Neuronal stem cell (in vitro differentiated cells): ENCODE results near the gene PTPRM.
A peak's percentile ranks its signal among the peaks of the same experiment; 100 is the strongest.

Experiments used
- DNase-seq: peaks from one replicate; pipeline ENCODE4 v3.0.0-alpha.2; 2013; ENCODE audit warnings: low spot score
- H2AFZ ChIP-seq: one replicate; pipeline ENCODE4 v1.6.1; 2013; ENCODE audit warnings: mild to moderate bottlenecking, low read length, inconsistent platforms
- H2AK5ac ChIP-seq: 2 replicates; pipeline ENCODE4 v1.6.1; 2013; ENCODE audit warnings: low read depth, mild to moderate bottlenecking, inconsistent platforms, low read length, moderate library complexity, mixed read lengths
- H2BK120ac ChIP-seq: 2 replicates; pipeline ENCODE4 v1.6.1; 2013; ENCODE audit warnings: low read depth, mild to moderate bottlenecking, inconsistent platforms, low read length, moderate library complexity, mixed read lengths
- H2BK12ac ChIP-seq: one replicate; pipeline ENCODE4 v1.6.1; 2013; ENCODE audit warnings: low read length, inconsistent platforms
- H2BK15ac ChIP-seq: 2 replicates; pipeline ENCODE4 v1.6.1; 2013; ENCODE audit warnings: mild to moderate bottlenecking, low read length, inconsistent platforms, mixed read lengths
- H2BK5ac ChIP-seq: one replicate; pipeline ENCODE4 v1.6.1; 2013; ENCODE audit warnings: inconsistent platforms, mild to moderate bottlenecking, low read length, moderate library complexity
- H3K14ac ChIP-seq: one replicate; pipeline ENCODE4 v1.6.1; 2013; ENCODE audit warnings: low read length, inconsistent platforms
- H3K18ac ChIP-seq: 2 replicates; pipeline ENCODE4 v1.6.1; 2013; ENCODE audit warnings: low read length, inconsistent platforms
- H3K23ac ChIP-seq: 2 replicates; pipeline ENCODE4 v1.6.1; 2013; ENCODE audit warnings: low read depth, mild to moderate bottlenecking, mixed read lengths, low read length, inconsistent platforms; ENCODE audit not compliant: poor library complexity
- H3K27ac ChIP-seq: replicated peaks from 3 replicates; pipeline ENCODE4 v1.5.1; 2013; ENCODE audit warnings: low read length, inconsistent platforms
- H3K27me3 ChIP-seq, 3 experiments: 2 replicates each; pipeline ENCODE4 v1.6.1; 2013; ENCODE audit warnings: low read length in 3 of 3, mild to moderate bottlenecking in 2 of 3, inconsistent platforms in 1 of 3, low read depth in 1 of 3, mixed read lengths in 1 of 3, moderate library complexity in 1 of 3; ENCODE audit not compliant: control insufficient read depth in 3 of 3, insufficient read depth in 3 of 3
- H3K36me3 ChIP-seq, 2 donors: replicated peaks in 1 of 2; 2 replicates each; pipeline ENCODE4 v1.6.1; 2013; ENCODE audit warnings: low read length in 2 of 2; ENCODE audit not compliant: control insufficient read depth in 2 of 2, insufficient read depth in 2 of 2
- H3K4ac ChIP-seq: 2 replicates; pipeline ENCODE4 v1.6.1; 2013; ENCODE audit warnings: inconsistent platforms, mild to moderate bottlenecking, low read length, moderate library complexity
- H3K4me1 ChIP-seq, 2 donors: 1 replicate in 1 of 2; 2 replicates in 1 of 2; pipeline ENCODE4 v1.6.1; 2013; ENCODE audit warnings: low read length in 2 of 2, low read depth in 1 of 2; ENCODE audit not compliant: control insufficient read depth in 2 of 2, insufficient read depth in 1 of 2
- H3K4me2 ChIP-seq: one replicate; pipeline ENCODE4 v1.6.1; 2013; ENCODE audit warnings: mild to moderate bottlenecking, low read length, inconsistent platforms; ENCODE audit not compliant: insufficient read depth, poor library complexity, severe bottlenecking
- H3K4me3 ChIP-seq, 2 donors: 2 replicates each; pipeline ENCODE4 v1.5.1; 2013; ENCODE audit warnings: low read length in 2 of 2, mild to moderate bottlenecking in 2 of 2, inconsistent platforms in 1 of 2, moderate library complexity in 1 of 2
- H3K79me1 ChIP-seq: one replicate; pipeline ENCODE4 v1.6.1; 2013; ENCODE audit warnings: low read depth, mild to moderate bottlenecking, inconsistent platforms, low read length, moderate library complexity
- H3K9ac ChIP-seq: one replicate; pipeline ENCODE4 v1.6.1; 2013; ENCODE audit warnings: mild to moderate bottlenecking, low read depth, low read length, inconsistent platforms; ENCODE audit not compliant: poor library complexity
- H3K9me3 ChIP-seq, 2 donors: replicated peaks in 1 of 2; 2 replicates each; pipeline versions ENCODE3 to v1.6.1; 2013; ENCODE audit warnings: low read length in 2 of 2, mild to moderate bottlenecking in 2 of 2, inconsistent platforms in 1 of 2, low read depth in 1 of 2, mixed read lengths in 1 of 2, moderate library complexity in 1 of 2; ENCODE audit not compliant: control insufficient read depth in 2 of 2, insufficient read depth in 1 of 2
- H4K8ac ChIP-seq: one replicate; pipeline ENCODE4 v1.6.1; 2013; ENCODE audit warnings: low read depth, mild to moderate bottlenecking, inconsistent platforms, low read length, moderate library complexity
- H4K91ac ChIP-seq: one replicate; pipeline ENCODE4 v1.6.1; 2013; ENCODE audit warnings: low read length, low read depth, mild to moderate bottlenecking, inconsistent platforms; ENCODE audit not compliant: poor library complexity
- WGBS, 2 donors: extraction: QIAGEN DNeasy Blood & Tissue Kit; methylation state at CpG; one replicate each; pipeline ENCODE4 v1.1.7; 2013; ENCODE audit warnings: missing lambda C conversion rate in 2 of 2, mixed read lengths in 1 of 2; ENCODE audit not compliant: insufficient read length in 2 of 2, insufficient replicate concordance in 1 of 2; ENCODE audit errors: extremely low coverage in 2 of 2; 5-methylcytosine and 5-hydroxymethylcytosine counted together

Gene PTPRM

GRCh38 chr18:7754725-7755181 is 187.6 kb downstream of the PTPRM start:
- no peak overlapping the region for H3K27ac ChIP-seq
- H3K23ac ChIP-seq = no peak overlapping the region
- no peak overlapping the region for H2AFZ ChIP-seq
- no peak overlapping the region for H3K18ac ChIP-seq
- no peak overlapping the region for H3K9ac ChIP-seq
- H3K4ac ChIP-seq = no peak overlapping the region
- no peaks in the 10 kb centered on the region for H3K36me3 ChIP-seq
- no peak overlapping the region for H2BK15ac ChIP-seq
- no peak overlapping the region for H2BK12ac ChIP-seq
- DNase-seq = peak; percentile 12
- no peak overlapping the region for H4K91ac ChIP-seq
- H2BK120ac ChIP-seq = no peak overlapping the region
- no peak overlapping the region for H3K4me2 ChIP-seq
- no peaks in the 10 kb centered on the region for H3K79me1 ChIP-seq
- WGBS, 2 donors = no CpG with 5 or more reads among the region's 7 CpGs
- H3K4me3 ChIP-seq = no peak overlapping the region
- no peaks in the 10 kb centered on the region for H3K9me3 ChIP-seq
- H3K27me3 ChIP-seq = no peaks in the 10 kb centered on the region
- no peak overlapping the region for H4K8ac ChIP-seq
- H2BK5ac ChIP-seq = no peak overlapping the region
- peaks cover 4 to 10% of the 10 kb centered on the region in 2 donors for H3K4me1 ChIP-seq
- no peak overlapping the region for H3K14ac ChIP-seq
- no peak overlapping the region for H2AK5ac ChIP-seq

GRCh38 chr18:7755753-7756475 is 188.8 kb downstream of the PTPRM start:
- H2BK12ac ChIP-seq = no peak overlapping the region
- no CpG with 5 or more reads among the region's 4 CpGs for WGBS, 2 donors
- no peak overlapping the region for H2BK5ac ChIP-seq
- no peak overlapping the region for H3K4ac ChIP-seq
- H3K27me3 ChIP-seq = no peaks in the 10 kb centered on the region
- DNase-seq = no peak
- no peak overlapping the region for H4K91ac ChIP-seq
- no peak overlapping the region for H3K23ac ChIP-seq
- H3K4me3 ChIP-seq = no peak overlapping the region
- H3K18ac ChIP-seq = no peak overlapping the region
- no peak overlapping the region for H4K8ac ChIP-seq
- H3K79me1 ChIP-seq = no peaks in the 10 kb centered on the region
- no peaks in the 10 kb centered on the region for H3K9me3 ChIP-seq
- H2BK15ac ChIP-seq = no peak overlapping the region
- H3K27ac ChIP-seq = no peak overlapping the region
- H3K9ac ChIP-seq = no peak overlapping the region
- H2BK120ac ChIP-seq = no peak overlapping the region
- H3K36me3 ChIP-seq = no peaks in the 10 kb centered on the region
- no peak overlapping the region for H3K4me2 ChIP-seq
- no peak overlapping the region for H2AFZ ChIP-seq
- no peak overlapping the region for H3K14ac ChIP-seq
- peaks cover 2 to 5% of the 10 kb centered on the region in 2 donors for H3K4me1 ChIP-seq
- no peak overlapping the region for H2AK5ac ChIP-seq

- Histone ChIP-seq H3K4ac (no peak overlapping the region), H3K18ac (no peak overlapping the region), H3K4me1 (peaks cover 0 to 4% of the 10 kb centered on the region in 2 donors), H3K23ac (no peak overlapping the region), H3K79me1 (no peaks in the 10 kb centered on the region), H3K27ac (no peak overlapping the region), H4K91ac (no peak overlapping the region), H3K9me3 (no peaks in the 10 kb centered on the region), H3K36me3 (no peaks in the 10 kb centered on the region), H2BK15ac (no peak overlapping the region), H2AK5ac (no peak overlapping the region), H3K9ac (no peak overlapping the region), H2BK12ac (no peak overlapping the region), H2AFZ (no peak overlapping the region), H4K8ac (no peak overlapping the region), H3K14ac (no peak overlapping the region), H2BK120ac (no peak overlapping the region), H3K4me3 (no peak overlapping the region), H3K4me2 (no peak overlapping the region), H2BK5ac (no peak overlapping the region), H3K27me3 (no peaks in the 10 kb centered on the region)
- WGBS, 2 donors = no CpG with 5 or more reads among the region's 2 CpGs
- no peak for DNase-seq
Observed at GRCh38 chr18:7757175-7757574, 190.1 kb downstream of the PTPRM start.

GRCh38 chr18:7758764-7759163 is 191.6 kb downstream of the PTPRM start:
- no peak overlapping the region for H2BK12ac ChIP-seq
- H3K79me1 ChIP-seq = no peaks in the 10 kb centered on the region
- no peak overlapping the region for H2BK15ac ChIP-seq
- WGBS, 2 donors = no CpG with 5 or more reads among the region's 2 CpGs
- no peak overlapping the region for H3K4me2 ChIP-seq
- H3K4me1 ChIP-seq = peaks cover 0 to 4% of the 10 kb centered on the region in 2 donors
- no peaks in the 10 kb centered on the region for H3K36me3 ChIP-seq
- no peak overlapping the region for H3K27ac ChIP-seq
- no peak overlapping the region for H2AFZ ChIP-seq
- H3K18ac ChIP-seq = no peak overlapping the region
- H3K14ac ChIP-seq = no peak overlapping the region
- no peak overlapping the region for H3K4ac ChIP-seq
- H3K27me3 ChIP-seq = no peaks in the 10 kb centered on the region
- H2BK120ac ChIP-seq = no peak overlapping the region
- no peak overlapping the region for H3K4me3 ChIP-seq
- H2AK5ac ChIP-seq = no peak overlapping the region
- H3K23ac ChIP-seq = no peak overlapping the region
- no peaks in the 10 kb centered on the region for H3K9me3 ChIP-seq
- H3K9ac ChIP-seq = no peak overlapping the region
- H4K91ac ChIP-seq = no peak overlapping the region
- DNase-seq = no peak
- no peak overlapping the region for H2BK5ac ChIP-seq
- H4K8ac ChIP-seq = no peak overlapping the region
